COLO668 (cell line): ENCODE data around the gene MAGT1.
"Not testable (repeated sequence)": the region's sequence is repeated elsewhere in the genome, so short reads cannot be mapped to it uniquely, and the experiment has no call there.

ENCODE experiments used
- DNase-seq: peaks from one replicate; lab custom pipeline; 2025; ENCODE audit not compliant: unreplicated experiment; lab: John Stamatoyannopoulos, UW

Gene MAGT1

GRCh38 chrX:77875372-77875771 lies 19.9 kb downstream of the MAGT1 start:
- DNase-seq, result no peak

- not testable (repeated sequence) for DNase-seq
Observed at GRCh38 chrX:77831544-77831943, 63.7 kb downstream of the MAGT1 start.

- DNase-seq, result not testable (repeated sequence)
Observed at GRCh38 chrX:77821989-77822388, 73.2 kb downstream of the MAGT1 start.

GRCh38 chrX:77820091-77820727 lies 75.0 kb downstream of the MAGT1 start:
- no peak for DNase-seq

GRCh38 chrX:77814210-77814609 lies 81.0 kb downstream of the MAGT1 start:
- no peak for DNase-seq

- DNase-seq, result no peak
Observed at GRCh38 chrX:77802201-77802600, 93.0 kb downstream of the MAGT1 start.

- DNase-seq, result no peak
Observed at GRCh38 chrX:77795124-77795523, 100.1 kb downstream of the MAGT1 start.

GRCh38 chrX:77793946-77794345 lies 101.3 kb downstream of the MAGT1 start:
- DNase-seq, result no peak

- DNase-seq, result no peak
Observed at GRCh38 chrX:77788050-77788449, 107.2 kb downstream of the MAGT1 start.

- no peak for DNase-seq
Observed at GRCh38 chrX:77786365-77786680, 108.9 kb downstream of the MAGT1 start.

GRCh38 chrX:77785486-77786364 lies 109.5 kb downstream of the MAGT1 start, which contains the start of gene ATRX:
Gene ATRX, minus strand, starts transcription at chrX:77786216. Its CDS starts 215 bp downstream, at chrX:77786001.
- peak; percentile 67 for DNase-seq

GRCh38 chrX:77779695-77780094 lies 115.5 kb downstream of the MAGT1 start:
- DNase-seq, result no peak

GRCh38 chrX:77776659-77777058 lies 118.6 kb downstream of the MAGT1 start:
- DNase-seq, result no peak
